Measurements from ENCODE around the gene EXOC4.

EXOC4 gene

DNA sequence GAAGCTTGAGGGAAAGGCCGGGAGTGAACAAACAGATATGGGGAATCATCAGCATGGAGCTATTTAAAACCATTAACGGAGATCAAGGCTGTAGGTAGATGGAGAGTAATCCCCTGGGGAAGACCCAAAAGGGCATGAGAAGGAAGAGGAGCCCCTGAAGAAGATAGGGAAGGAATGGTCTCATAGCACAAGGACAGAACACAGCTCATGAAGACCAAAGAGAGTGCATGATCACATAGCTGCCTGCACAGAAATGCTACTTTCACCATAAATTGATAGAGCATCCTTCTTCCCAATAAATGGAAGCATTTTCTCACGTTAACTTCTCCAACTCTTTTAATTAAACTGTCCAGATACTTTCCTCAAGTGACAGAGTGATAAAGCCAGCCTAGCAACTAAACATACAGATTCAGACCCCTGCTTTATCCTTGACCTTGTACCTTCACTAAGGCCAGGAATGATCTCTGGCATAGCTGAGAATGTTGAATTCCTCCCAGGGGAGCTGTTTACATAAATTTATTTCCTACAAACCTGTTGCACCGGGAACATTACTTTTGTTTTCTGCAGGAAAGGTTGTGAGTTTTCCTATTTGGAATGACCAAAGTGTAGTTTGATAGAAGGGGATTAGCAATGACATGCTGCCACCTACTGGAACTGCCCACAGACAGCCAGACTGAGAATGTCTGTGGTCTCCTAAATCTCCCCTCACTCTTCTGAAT, 763.5 kb downstream of the EXOC4 start:
- no peak for DNase-seq

DNA sequence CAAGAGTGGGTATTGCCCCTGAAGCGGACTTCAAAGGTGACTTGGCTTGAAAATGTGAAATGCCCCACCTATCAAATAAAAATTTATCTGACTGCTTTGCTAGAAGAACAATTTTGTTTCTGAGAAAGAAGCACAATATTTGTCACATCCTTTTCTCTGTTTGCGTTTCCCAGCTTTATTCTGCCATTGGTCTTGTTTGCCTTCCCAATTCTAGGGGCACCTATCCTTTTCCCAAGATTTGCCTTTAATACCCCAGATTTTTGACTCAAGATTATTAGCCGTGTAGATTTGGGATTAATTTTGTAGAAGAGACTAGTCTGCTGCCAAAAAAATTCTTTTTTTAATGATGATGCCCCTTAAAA, 764.0 kb downstream of the EXOC4 start:
- DNase-seq, result no peak

DNA sequence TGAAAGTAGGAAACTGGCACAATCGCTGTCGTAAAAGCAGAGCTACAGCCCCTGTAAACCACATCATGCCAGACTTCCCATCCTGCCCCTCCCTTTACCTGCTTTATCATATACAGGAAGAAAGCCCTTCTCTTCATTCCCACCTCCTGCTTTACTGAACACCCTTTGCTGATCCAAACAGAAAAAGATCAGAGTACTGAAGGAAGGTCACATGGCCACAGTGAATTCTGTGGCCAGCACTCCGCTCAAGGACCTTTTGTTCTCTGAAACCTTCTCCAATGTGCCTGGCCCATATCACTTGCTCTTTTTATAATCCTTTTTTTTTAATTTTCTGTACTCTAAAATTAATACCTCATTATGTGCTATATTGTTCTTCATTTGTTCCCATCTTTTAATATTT, 765.4 kb downstream of the EXOC4 start:
- no peak for DNase-seq

DNA sequence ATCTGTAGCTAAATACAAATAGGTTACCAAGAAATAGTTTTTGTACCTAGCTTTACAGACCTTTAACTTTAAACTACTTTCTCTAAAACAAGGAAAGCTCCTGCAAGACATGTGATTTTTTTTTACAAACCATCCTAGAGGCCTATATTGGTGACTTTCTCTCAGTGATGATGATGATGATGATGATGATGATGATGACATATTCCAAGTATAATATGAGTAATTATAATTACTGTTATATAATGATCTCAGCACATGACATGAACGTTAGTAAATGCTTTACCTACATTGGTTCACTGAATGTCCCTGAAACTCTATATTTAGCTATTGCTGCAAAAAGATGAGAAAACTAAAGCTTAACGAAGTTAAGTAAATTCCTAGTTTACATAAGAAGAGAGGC, 766.4 kb downstream of the EXOC4 start:
- no peak for DNase-seq

DNA sequence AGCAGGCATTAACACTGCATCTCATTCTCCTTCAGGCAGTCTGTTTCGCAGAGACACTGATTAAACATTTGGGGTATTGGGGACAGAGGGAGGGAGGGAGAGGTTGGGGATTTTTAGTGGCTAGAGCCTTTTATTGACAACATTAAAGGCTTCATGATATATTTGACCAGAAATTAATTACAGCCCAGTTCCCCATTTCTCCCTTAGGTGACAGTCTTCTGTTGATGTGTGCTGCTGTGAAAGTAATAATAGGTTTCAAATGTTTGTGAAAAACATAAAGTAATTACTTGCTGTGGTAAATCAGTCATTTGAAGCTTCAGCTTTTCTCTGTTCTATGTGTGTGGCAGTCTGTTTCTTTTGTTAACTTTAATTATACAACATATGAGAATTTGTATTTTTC, 769.0 kb downstream of the EXOC4 start:
- DNase-seq, result no peak

DNA sequence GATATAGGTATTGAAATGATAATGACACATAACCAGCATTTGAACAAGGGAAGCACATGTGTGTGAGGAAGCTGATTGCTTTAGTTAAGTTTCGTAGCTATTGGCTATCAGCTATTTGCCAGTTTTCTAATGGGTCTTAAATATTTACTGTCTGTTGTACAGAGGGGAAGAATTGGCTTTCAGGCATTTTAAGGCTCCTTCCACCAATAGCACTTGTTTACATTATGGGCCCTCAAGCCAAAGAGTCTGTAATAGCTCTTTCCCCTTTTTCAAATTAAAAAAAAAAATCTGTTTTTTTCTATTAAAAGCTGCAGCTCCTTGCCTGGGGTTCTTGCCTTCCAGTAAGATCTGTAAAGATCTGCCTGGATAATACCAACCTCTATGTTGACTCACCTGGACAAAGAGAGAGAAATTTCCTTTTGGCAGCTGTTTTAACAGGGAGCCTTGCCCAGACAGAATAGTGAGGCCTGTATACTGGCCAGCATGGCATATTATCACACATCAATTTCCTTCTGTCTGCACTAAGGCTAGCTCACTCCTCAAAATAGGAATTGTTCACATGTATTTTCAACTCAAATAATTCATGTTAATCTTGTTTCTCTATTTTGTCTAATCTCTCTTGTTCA, 769.5 kb downstream of the EXOC4 start:
- no peak for DNase-seq

DNA sequence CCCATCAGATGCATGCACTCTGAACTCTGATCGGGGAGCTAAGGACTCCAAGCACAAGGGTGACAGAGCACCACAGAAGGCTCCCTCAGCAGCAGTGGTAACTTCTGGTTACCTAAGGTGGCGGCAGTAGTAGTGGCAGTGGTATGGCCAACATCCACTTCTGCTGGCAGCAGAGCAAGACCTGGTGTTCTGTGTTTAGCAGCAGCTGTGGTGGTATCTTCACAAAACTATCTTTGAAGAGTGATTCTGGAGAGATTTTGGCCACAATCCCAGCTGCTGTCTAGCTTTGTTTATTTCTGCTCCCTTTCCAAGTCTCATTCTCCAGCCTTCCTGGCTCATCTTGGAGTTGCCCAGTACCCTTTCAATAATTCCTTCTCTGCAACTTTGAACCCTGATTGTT, 771.9 kb downstream of the EXOC4 start:
- no peak for DNase-seq

DNA sequence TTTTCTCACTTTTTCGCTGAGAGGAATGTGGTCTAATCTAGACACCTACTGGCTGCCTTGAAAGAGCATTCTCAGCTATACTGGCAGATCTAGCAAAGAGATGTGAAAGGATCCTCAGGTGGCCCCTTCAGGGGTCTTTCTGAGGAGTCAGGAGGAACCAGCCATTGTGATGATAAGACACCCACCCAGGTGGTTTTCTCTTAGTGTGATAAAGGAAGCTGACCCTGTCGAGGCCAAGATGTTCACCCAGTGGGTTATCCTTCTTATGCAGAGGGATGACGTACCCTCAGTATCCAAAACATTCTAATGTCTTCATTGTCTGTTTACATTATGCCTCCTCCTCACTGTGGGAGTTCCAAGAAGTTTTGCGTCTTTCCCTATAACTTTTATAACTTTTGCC, 776.0 kb downstream of the EXOC4 start:
- DNase-seq, result no peak

DNA sequence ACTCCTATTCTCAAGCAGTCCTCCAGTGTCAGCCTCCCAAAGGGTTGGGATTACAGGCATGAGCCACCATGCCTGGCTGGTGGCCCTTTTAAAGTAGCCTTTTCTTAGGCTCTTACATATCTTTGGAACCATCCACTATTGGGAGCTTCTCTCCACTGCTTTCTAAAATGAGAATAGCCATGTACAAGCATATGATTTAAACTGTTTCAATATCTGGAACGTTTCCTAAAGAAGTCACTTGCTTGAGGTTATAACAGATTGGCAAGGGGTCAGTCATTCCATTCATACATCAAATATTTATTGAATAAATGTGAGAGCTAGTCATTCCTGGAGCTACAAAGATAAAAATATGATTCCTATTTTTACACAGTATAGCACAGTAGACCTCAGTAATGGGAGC, 776.9 kb downstream of the EXOC4 start:
- no peak for DNase-seq

DNA sequence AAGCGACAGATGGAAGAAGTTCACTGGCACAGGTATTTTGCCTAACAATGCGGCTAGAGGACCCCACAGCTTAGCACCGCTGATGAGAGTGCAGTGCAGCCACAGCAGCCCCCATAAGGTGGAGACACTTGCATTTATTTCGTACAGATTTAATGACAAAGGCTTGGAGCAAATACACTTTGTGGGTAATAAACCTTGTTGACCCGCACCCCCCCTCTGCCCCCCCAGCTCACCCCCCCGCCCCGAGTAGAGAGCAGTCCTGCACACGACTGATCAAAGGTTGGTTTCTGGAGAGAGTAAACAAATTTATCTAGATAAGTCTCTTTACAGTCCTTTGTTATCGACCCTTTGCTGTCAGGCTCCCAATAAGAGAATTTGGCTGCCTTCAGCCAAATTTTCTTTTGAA, 777.6 kb downstream of the EXOC4 start:
- DNase-seq, result no peak

DNA sequence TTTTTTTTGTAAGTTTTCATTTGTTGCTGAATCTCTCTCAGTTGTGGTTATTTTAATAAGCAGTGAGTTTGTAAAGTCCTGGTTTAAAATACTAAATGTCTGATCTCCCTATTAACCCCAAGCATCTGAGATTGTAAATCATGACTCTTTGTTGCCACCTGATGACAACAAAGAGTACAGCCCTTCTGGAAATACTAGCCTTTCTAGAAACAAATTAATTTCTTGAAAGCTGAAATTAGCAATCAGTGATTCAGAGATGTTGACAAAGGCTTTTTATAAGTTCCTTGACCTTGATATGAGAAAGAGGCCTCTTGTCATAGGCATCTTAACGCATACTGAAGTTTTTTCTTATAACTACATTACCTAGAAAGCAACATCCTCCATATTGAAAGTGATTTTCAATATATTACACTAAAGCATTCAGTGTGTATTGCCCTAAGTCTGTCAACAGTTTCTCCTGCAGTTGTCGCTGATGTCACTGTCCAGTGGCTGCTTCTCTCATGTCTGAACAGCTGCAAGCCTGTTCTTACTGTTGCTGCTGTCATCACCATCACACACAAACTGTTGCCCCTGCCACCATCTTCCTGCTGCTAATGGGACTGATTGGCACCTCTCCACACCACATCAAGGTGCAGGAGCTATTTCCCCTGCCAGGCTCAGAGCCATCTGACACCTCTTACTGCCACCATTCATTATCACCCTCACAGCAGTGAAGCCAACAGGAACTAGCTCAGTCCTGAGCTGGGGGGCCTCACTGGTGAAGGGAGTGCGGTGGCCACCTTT, 779.1 kb downstream of the EXOC4 start:
- no peak for DNase-seq

DNA sequence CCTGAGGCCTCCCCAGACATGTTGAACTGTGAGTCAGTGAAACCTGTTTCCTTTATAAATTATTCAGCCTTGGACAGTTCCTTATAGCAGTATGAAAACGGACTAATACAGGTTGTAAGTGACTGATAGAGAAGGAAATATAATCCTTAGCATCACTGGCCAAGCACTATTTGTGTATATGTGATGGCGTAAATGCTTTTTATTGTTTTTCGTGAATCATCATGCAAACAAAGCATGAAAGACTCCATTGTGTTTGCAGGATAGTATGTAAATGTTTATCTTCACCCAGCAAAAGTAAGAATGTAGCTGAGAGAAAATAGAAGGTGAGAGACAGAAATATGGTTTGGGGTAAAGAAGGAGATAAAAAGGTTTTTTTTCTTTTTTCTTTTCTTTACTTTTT, 781.8 kb downstream of the EXOC4 start:
- no peak for DNase-seq

DNA sequence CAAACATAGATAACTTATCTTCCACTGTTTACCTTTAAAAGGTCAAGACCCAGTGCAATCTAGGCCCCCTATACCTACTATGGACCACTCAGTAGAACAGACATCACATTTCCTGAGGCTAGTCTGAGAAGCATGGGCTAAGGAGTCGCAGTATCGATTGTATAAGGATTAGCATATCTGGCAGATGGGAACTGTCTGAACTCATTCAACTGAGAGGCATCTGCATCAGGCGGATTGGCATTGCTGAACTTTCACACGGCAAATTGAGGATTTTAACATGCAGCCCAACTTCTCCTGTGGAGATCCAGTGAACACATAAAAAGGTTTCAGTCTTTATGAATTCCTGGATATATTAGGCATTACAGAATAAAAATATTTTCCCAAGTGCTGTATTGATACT, 785.1 kb downstream of the EXOC4 start:
- DNase-seq, result no peak

DNA sequence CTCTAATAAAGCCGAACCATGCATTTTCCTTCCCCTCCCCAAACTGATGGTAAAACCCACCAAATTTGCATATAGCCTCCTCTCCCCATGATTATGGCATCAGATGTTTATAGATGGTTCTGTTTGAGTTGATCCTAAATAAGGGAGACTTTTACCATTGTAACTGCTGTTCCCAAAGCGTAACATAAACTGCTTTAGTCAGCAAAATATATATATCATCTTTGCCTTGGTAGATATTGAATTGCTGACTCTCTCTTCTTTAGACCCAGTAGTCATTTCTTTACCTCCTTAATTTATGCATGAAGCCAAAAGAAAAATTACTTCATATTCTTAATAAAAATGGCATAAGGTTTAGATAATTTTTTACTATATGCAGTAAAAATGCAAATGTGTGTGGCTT, 788.1 kb downstream of the EXOC4 start:
- DNase-seq, result no peak

DNA sequence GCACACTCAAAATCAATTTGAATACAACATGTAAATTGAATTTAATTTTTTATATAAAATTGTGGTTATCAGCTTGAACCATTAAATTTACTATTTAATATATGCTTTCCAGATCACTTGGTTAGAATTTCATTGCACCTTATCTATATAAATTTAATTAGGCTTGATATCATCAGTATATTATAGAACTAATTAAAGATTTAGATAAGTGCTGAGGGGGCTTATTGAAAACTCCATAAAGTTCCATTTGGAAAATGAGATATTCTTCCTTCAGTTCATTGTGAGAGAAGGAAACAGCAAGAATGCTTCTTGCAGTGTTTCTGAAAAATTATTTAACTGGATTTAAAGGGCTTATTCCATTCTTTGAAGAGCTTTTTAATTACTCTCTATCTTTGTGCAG, 788.6 kb downstream of the EXOC4 start:
- no peak for DNase-seq

DNA sequence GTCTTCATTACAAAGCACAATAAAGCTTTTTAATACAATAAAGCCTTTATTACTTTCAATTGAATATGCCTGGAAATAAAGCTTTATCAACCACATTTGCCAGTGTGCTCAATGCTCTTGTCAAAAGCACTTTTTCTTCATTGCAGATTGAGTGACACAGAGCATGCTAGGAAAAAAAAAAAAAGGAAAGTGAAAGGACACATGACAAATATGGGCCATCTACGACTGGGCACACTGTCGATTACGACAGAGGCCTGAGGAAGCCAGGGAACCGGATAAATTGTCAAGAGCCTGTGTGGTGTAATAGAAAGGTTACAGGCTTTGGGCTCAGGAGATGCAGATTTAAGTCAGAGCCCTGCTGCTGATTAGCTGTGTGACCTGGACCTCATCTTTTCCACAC, 789.4 kb downstream of the EXOC4 start:
- DNase-seq, result no peak

DNA sequence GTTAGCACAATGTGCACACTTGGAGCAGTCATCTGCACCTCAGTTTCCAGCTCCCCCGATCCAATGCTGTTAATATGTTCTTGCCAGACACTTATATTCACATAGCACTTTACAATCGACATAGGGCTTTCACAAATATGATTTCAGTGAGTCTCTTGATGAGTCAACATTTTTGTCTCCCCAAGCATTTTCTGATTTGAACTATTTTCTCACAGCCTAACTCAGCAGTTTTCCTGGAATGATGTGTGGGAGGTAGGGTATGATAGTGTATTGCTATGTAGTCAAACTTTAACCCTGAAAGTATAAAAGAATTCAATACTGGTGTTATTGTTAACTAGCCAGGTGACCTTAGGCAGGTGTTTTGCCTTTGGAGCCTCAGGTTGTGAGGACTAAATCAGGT, 791.8 kb downstream of the EXOC4 start:
- DNase-seq, result no peak

DNA sequence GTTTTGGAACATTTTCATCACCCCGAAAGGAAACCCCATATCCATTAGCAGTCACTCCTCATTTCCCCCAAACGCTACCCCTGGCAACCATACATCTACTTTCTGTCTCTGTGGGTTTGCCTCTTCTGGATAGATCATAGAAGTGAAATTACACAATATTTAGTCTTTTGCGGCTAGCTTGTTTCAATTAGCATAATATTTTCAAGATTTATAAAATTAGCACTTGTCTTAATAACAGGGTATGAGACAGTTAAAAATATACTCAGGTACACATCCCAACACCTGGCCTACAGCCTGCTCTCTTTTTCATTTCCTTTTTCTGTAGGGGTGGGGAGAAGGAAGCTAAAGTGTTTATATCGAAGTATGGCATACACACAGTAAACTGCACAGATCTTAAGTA, 792.8 kb downstream of the EXOC4 start:
- no peak for DNase-seq

DNA sequence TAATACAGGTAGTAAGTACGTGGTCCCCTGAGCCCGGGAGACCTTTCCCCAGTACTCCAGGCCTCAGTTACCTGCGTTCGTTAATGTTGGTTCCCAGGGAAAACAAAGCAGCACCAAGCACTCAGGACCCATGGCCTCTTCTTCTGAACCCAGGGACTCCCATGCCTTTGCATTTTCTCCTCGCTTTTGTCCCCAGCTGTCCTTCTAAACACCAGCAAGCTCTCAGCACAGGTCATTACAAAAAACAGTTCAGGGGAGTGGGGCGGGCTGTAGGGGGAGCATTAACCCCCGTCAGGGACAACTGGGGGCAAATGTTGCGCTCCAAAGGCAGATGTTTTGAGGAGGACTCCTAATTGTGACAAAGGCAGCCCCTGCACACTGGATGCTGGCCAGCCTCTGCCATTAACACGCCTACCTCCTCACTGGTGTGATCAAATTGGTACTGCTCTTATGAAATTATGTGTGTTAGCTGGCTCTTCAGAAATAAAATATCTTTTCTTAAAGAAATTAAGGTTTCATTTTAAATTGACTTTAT, 793.8 kb downstream of the EXOC4 start:
- DNase-seq, result no peak

DNA sequence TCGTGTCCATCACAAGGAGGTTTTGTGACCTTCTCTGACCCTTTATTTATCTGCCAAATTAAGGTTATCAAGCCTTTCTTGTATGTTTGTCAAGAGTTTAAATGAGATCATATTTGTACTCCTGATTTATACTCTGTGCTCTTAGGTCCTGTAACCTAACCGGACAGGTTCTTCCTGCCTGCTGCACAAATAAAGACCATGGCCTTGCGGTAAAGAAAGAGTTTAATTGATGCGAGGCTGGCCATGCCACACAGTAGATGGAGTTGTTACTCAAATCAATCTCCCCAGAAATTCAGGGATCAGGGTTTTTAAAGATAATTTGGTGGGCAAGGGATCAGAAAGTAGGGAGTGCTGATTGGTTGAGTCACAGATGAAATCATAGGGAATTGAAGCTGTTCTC, 794.8 kb downstream of the EXOC4 start:
- no peak for DNase-seq

DNA sequence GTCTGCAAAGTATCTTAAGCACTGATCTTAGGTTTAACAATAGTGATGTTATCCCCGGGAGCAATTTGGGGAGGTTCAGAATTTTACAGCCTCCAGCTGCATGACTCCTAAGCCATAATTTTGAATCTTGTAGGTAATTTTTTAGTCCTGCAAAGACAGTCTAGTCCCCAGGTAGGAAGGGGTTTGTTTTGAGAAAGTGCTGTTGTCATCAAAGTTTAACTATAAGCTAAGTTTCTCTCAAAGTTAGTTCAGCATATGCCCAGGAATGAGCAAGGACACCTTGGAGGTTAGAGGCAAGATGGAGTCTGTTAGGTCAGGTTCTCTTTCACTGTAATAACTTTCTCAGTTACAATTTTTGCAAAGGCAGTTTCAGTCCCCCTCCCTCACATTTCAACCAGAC, 795.3 kb downstream of the EXOC4 start:
- no peak for DNase-seq

DNA sequence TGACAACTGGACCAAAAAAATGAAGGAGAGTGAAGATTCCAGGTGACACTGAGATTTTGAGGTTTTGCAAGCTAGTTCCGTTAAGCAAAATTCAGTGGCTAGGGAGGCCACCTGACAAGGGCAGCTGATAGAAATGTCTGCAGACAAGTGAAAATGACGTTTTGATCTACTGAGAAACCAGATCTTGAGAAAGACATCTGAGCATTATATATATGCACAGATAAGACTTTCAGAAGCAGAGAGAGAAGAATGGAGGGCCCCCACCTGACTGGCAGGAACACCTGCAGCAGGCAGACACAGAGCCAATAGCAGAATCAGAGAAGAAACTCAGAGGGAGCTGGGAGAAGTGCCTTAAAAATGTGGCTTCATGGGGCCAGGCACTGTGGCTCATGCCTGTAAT, 798.1 kb downstream of the EXOC4 start:
- no peak for DNase-seq

DNA sequence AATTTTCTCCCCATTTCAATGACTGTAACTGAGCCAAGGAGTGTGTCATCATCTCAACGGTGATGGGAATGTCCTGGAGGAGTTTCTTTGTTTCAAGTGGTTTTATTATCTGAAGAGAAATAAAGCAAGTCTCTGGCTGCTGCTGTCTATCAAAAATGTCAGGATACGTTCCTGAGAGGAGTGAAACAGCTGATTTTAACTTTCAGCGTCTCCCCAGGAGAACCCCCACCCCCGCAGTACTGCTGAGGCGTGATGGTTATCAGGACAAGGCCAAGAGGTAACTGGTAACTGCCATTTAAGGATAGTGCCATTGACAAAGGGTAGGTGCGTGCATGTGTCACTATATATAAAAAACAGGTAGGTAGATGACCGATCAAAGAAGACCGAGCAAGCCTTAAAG, 803.9 kb downstream of the EXOC4 start:
- DNase-seq, result no peak

DNA sequence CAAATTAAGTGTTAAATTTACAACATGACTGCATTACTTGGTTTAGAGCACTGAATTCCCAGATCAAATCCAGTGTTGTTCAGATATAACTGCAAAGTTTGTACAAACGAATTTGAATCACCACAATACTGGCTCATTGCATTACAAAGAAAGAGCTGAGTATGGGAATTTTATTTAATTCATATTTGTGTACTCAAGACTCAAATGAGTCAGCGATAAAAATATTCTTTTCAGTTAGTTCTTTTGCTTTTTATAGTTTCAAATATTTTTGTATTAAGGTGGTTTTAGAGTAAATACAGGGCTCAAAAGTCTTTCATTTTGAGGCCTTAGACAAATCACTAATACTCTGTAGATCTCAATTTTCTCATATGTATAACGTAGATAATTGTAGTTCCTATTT, 805.6 kb downstream of the EXOC4 start:
- no peak for DNase-seq

All from activated naive CD4-positive, alpha-beta T cell treated with Interleukin-2 at 50 U/mL for 16 hours (primary cell).